Measurements from ENCODE around the gene MAST4. TPM values are rescaled to one million over a fixed set of nuclear protein-coding genes. Genes with fewer than 3 reads are reported as not detected.

The MAST4 gene
- total RNA-seq, 4 donors from 2014 or later = 55.3 to 148 (median 110) TPM

- intact Hi-C loops (cut with DNase I) = no loop called here
- Histone ChIP-seq H3K4me1 (no peaks in the 10 kb centered on the region), H3K4me3 (no peak overlapping the region), H3K36me3 (no peaks in the 10 kb centered on the region), H3K27ac (no peak overlapping the region), H3K27me3 (no peaks in the 10 kb centered on the region), H3K9me3 (no peaks in the 10 kb centered on the region)
- WGBS, 2 donors = 56 to 59% methylated on average over 3 of the region's 3 CpGs
- DNase-seq = no peak
- TF ChIP-seq CTCF (IDR thresholded peaks at IDR 0.05) = no peak
Observed at GRCh38 chr5:66904189-66904588, 308.0 kb downstream of the MAST4 start.

- TF ChIP-seq CTCF (IDR thresholded peaks at IDR 0.05) (no peak), POLR2A (IDR thresholded peaks at IDR 0.05) (no peak)
- Histone ChIP-seq H3K27ac (no peak overlapping the region), H3K4me1 (no peaks in the 10 kb centered on the region), H3K9me3 (no peaks in the 10 kb centered on the region), H3K27me3 (no peaks in the 10 kb centered on the region), H3K4me3 (no peak overlapping the region), H3K36me3 (no peaks in the 10 kb centered on the region)
- DNase-seq = no peak
- 92 to 93% methylated on average over 3 of the region's 3 CpGs for WGBS, 2 donors
- intact Hi-C loops (cut with DNase I) = no loop called here
Observed at GRCh38 chr5:66906021-66906420, 309.8 kb downstream of the MAST4 start.

- Histone ChIP-seq H3K4me1 (no peaks in the 10 kb centered on the region), H3K27me3 (no peaks in the 10 kb centered on the region), H3K4me3 (no peak overlapping the region), H3K36me3 (no peaks in the 10 kb centered on the region), H3K27ac (no peak overlapping the region), H3K9me3 (no peaks in the 10 kb centered on the region)
- WGBS, 2 donors = 25 to 100% methylated on average over 1 of the region's 1 CpG
- intact Hi-C loops (cut with DNase I) = no loop called here
- DNase-seq = no peak
- no peak for TF ChIP-seq CTCF (IDR thresholded peaks at IDR 0.05)
- no peak for TF ChIP-seq POLR2A (IDR thresholded peaks at IDR 0.05)
Observed at GRCh38 chr5:66908230-66908629, 312.0 kb downstream of the MAST4 start.

- intact Hi-C loops (cut with DNase I) = no loop called here
- 77 to 83% methylated on average over 3 of the region's 3 CpGs for WGBS, 2 donors
Observed at GRCh38 chr5:66909364-66909763, 313.2 kb downstream of the MAST4 start.

GRCh38 chr5:66912787-66913186 is 316.6 kb downstream of the MAST4 start:
- no peaks in the 10 kb centered on the region for H3K4me1 ChIP-seq
- no peak overlapping the region for H3K27ac ChIP-seq
- TF ChIP-seq CTCF (IDR thresholded peaks at IDR 0.05) (no peak), POLR2A (IDR thresholded peaks at IDR 0.05) (no peak)
- DNase-seq = no peak
- no peaks in the 10 kb centered on the region for H3K9me3 ChIP-seq
- intact Hi-C loops (cut with DNase I) = no loop called here
- no peak overlapping the region for H3K4me3 ChIP-seq
- no peaks in the 10 kb centered on the region for H3K36me3 ChIP-seq
- no peaks in the 10 kb centered on the region for H3K27me3 ChIP-seq

More at GRCh38 chr5:66909364-66909763, 313.2 kb downstream of the MAST4 start:
- Histone ChIP-seq H3K9me3 (no peaks in the 10 kb centered on the region), H3K27me3 (no peaks in the 10 kb centered on the region), H3K36me3 (no peaks in the 10 kb centered on the region), H3K4me1 (no peaks in the 10 kb centered on the region), H3K4me3 (no peak overlapping the region), H3K27ac (no peak overlapping the region)
- TF ChIP-seq POLR2A (IDR thresholded peaks at IDR 0.05) (no peak), CTCF (IDR thresholded peaks at IDR 0.05) (no peak)
- no peak for DNase-seq

Data from esophagus squamous epithelium (tissue), 5 donors.